BE2C (cell line): ENCODE measurements around the gene GRID1.

Experiments
- DNase-seq: peaks from one replicate; pipeline ENCODE4 v3.0.0-alpha.2; 2020
- H3K27me3 ChIP-seq: fragments of 250-450 bp; sonication (Bioruptor Pico); 2 replicates; pipeline ENCODE4 v1.5.1; 2020; ENCODE audit warnings: mild to moderate bottlenecking
- H3K36me3 ChIP-seq: fragments of 250-450 bp; sonication (Bioruptor Pico); 2 replicates; pipeline ENCODE4 v1.5.1; 2020; ENCODE audit warnings: mild to moderate bottlenecking
- H3K4me1 ChIP-seq: fragments of 250-450 bp; sonication (Bioruptor Pico); 2 replicates; pipeline ENCODE4 v1.5.1; 2020
- H3K4me3 ChIP-seq: 2 replicates; pipeline ENCODE4 v1.5.1; 2011; ENCODE audit warnings: low read depth, low read length
- H3K9me3 ChIP-seq: fragments of 250-450 bp; sonication (Bioruptor Pico); 2 replicates; pipeline ENCODE4 v1.5.1; 2020
- CTCF ChIP-seq: IDR thresholded peaks from 2 replicates; pipeline ENCODE4 v1.5.1; 2012; ENCODE audit warnings: mild to moderate bottlenecking, low read depth, low read length

Gene GRID1

GRCh38 chr10:85863301-85864172 is 503.1 kb downstream of the GRID1 start:
- Histone ChIP-seq H3K27me3 (no peaks in the 10 kb centered on the region), H3K4me3 (no peak overlapping the region), H3K9me3 (no peaks in the 10 kb centered on the region), H3K4me1 (peaks cover 7% of the 10 kb centered on the region), H3K36me3 (peaks cover 4% of the 10 kb centered on the region; the same call in 1 of the 2 replicates)
- DNase-seq: no peak
- TF ChIP-seq CTCF: no peak

- H3K27me3 ChIP-seq: no peaks in the 10 kb centered on the region
- DNase-seq: no peak
- no peaks in the 10 kb centered on the region for H3K9me3 ChIP-seq
- peaks cover 7% of the 10 kb centered on the region for H3K4me1 ChIP-seq
- H3K36me3 ChIP-seq: peaks cover 4% of the 10 kb centered on the region; the same call in 1 of the 2 replicates
- TF ChIP-seq CTCF: no peak
- H3K4me3 ChIP-seq: no peak overlapping the region
These were observed 503.8 kb downstream of the GRID1 start for GRCh38 chr10:85862771-85863170.

- peaks cover 7% of the 10 kb centered on the region for H3K4me1 ChIP-seq
- no peaks in the 10 kb centered on the region for H3K27me3 ChIP-seq
- H3K9me3 ChIP-seq: no peaks in the 10 kb centered on the region
- peaks cover 4% of the 10 kb centered on the region; the same call in 1 of the 2 replicates for H3K36me3 ChIP-seq
- TF ChIP-seq CTCF: no peak
- no peak overlapping the region for H3K4me3 ChIP-seq
- no peak for DNase-seq
These were observed 504.9 kb downstream of the GRID1 start for GRCh38 chr10:85861513-85862197.

GRCh38 chr10:85859859-85860258 is 506.7 kb downstream of the GRID1 start:
- Histone ChIP-seq H3K36me3 (peaks cover 7% of the 10 kb centered on the region), H3K9me3 (no peaks in the 10 kb centered on the region), H3K4me1 (peaks cover 7% of the 10 kb centered on the region), H3K4me3 (no peak overlapping the region), H3K27me3 (no peaks in the 10 kb centered on the region)
- no peak for DNase-seq
- TF ChIP-seq CTCF: no peak

GRCh38 chr10:85858776-85859515 is 507.6 kb downstream of the GRID1 start:
- Histone ChIP-seq H3K4me1 (peaks cover 7% of the 10 kb centered on the region), H3K4me3 (no peak overlapping the region), H3K9me3 (no peaks in the 10 kb centered on the region), H3K27me3 (no peaks in the 10 kb centered on the region), H3K36me3 (peaks cover 5% of the 10 kb centered on the region)
- DNase-seq: no peak
- TF ChIP-seq CTCF: no peak
